ENCODE data around the gene KDSR.

DNA sequence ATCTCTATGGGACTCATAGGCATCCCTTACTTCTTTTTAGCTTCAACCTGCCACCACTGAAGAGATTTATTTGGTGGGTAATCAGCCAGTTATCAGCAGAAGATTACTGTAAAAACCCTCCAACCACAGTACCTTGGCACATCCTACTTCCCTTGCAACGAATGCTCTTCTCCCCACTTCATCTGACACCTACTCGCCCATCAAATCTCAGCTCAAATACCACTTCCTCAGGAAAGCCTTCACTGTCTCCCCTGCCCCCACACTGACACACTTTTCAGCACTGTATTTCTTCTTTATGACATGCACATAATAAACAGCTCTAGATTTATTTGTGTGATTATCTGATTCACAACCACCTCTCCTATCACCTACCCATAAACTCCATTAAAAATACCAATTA is 3.1 kb downstream of the KDSR start:
- TF ChIP-seq POLR2A (IDR thresholded peaks at IDR 0.05; ENCODE audit: low read depth, low read length) (no peak), TAF1 (IDR thresholded peaks at IDR 0.05; ENCODE audit: borderline replicate concordance, low read depth, low read length) (no peak), POLR2AphosphoS5 (IDR thresholded peaks at IDR 0.05; ENCODE audit: low read depth, low read length) (no peak)

Measured in GM12892 (cell line).